GM19372 (cell line): Measurements from ENCODE around the gene CAMK1D.

Experiments used
- ATAC-seq: cut with Tn5 transposase; IDR thresholded peaks from one replicate; pipeline ENCODE4 v1.9.1; 2021; ENCODE audit warnings: mild to moderate bottlenecking, low read depth, moderate library complexity; ENCODE audit not compliant: unreplicated experiment

CAMK1D gene

GRCh38 chr10:12771981-12772760, 422.8 kb downstream of the CAMK1D start:
- ATAC-seq: no peak

GRCh38 chr10:12772797-12773587, 423.6 kb downstream of the CAMK1D start:
- ATAC-seq: no peak

GRCh38 chr10:12774204-12774894, 425.0 kb downstream of the CAMK1D start:
- no peak for ATAC-seq

- ATAC-seq: no peak
Measured at GRCh38 chr10:12777840-12778585, 428.7 kb downstream of the CAMK1D start.

DNA sequence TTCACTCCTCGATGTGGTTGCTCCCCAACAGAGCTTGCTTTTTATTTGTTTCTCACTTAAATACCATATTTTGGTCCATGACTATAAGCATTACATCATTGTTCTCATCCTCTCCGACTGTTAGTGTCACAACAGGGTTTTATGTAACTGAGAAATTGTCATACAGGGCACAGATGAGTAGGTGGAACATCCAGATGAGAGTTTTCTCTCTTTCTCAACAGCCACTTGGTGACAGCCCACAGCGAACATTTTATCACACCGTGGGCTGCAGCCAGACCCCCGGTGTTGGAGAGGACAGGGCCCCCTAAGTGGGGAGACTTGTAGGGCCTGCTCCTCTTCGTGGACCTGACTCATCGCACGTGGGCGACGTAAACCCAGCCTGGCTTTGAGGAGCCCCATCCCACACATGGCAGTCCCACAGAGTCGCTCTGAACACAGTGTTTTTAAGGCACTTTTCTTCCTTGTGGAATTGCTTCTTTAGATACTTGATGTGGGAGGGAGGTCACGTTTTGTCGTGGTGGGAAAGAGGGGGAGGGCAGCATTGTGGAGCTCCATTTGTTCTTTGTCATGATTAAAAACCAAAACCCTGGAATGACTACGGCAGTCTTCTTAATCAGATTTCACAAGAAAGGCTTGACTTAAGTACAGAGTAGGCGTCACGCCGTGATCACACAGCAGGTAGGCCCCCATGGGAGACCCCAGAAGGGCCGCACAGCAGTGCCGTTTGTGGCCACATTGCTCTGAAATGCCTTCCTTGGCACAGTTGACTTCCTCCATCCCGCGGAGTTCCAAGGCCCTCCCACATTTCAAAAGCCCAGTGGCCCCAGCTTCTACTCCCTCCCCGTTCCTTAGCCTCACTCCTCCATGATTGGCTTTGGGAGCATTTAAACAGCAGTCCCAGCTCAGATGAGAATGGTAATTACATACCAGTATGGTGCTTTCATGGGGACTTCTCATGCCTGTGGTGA, 431.6 kb downstream of the CAMK1D start:
- no peak for ATAC-seq

DNA sequence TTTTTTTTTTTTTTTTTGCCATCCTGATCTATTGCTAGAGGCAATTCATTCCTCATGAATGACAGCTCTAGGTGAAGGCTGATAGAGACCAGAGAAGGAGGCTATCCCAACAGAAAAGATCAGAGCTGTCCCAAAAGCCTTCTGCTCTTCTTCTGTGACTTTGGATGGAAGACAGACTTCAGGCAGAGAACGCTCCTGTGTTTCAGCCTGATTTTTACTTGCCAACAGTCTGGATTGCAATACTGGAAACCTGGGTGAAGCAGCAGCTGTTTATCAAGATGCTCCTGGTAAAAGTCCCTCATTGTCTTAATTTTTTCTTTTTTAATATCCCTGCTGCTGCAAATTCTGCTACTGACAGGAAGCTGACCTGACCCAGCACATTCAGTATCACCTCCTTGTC, 432.6 kb downstream of the CAMK1D start:
- no peak for ATAC-seq

- no peak for ATAC-seq
Measured at GRCh38 chr10:12782537-12782936, 433.2 kb downstream of the CAMK1D start.

- ATAC-seq: no peak
Measured at GRCh38 chr10:12783293-12783692, 433.9 kb downstream of the CAMK1D start.

DNA sequence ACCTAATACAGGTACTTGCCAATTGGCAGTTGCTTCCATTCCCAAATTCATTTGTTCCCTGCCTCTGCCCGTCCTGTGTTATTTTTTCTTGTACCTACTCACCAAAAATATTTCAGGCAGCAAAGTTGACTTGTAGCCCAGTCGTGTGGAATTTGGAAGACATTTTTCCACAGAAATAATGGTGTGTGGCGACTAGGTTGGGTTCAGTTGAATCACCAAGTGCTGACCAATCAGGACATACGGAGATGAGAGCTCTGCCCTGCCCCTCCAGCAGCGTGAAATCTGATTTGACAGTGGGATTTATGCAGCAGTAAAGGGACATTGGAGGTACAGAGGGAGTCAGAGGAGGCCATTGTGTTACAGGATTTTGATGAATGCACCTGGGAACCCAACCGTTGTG, 435.3 kb downstream of the CAMK1D start:
- no peak for ATAC-seq

GRCh38 chr10:12785415-12785831, 436.1 kb downstream of the CAMK1D start:
- no peak for ATAC-seq

GRCh38 chr10:12787297-12787696, 437.9 kb downstream of the CAMK1D start:
- no peak for ATAC-seq

GRCh38 chr10:12788277-12788676, 438.9 kb downstream of the CAMK1D start:
- ATAC-seq: no peak

DNA sequence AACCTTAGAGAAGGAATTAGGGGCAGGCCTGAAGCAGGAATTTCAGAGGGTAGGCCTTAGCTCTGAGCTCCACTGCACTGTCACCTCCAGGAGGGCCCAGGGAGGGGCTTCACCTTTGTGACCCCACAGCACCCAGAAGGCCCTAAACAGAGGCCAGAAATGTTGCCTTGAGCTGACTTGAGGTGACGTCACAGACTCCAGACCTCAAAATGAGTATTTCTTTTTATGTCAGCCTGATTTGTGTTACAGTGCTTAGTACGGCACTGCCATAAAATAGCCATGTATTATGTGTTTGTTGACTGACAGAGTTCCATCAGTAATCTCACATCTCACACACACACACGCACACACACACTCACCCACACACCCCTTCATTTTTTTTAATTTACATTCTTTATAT, 440.9 kb downstream of the CAMK1D start:
- ATAC-seq: no peak

GRCh38 chr10:12791728-12792127, 442.4 kb downstream of the CAMK1D start:
- ATAC-seq: no peak

DNA sequence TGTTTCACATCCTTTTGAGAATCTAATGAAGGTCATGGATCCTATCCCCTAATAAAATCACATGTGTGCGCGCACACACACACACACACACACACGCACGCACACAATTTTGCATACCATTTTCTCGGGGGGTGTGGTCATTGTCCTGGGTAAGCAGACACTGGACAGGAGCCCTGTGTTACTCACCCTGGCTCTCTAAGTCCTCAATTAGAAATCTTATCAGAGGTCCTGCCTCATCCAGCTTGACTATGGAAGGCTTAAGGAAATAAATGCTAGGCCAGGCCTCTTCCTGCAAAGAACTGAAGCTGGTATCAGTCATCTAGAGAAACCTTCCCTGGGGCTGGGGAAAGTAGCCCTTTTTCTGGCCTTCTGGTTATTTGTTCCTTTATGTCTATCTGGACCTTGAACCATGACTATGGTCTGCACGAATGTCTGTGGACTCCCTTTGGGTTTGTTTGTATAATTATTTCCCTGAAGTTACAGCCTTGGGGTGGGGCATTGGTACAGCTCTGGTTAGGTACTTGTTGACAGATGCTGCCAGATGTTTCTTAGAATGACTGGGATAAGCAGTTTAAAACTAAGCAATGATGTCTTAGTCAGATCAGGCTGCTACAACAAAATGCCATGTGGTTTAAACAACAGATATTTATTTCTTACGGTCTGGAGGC, 443.7 kb downstream of the CAMK1D start:
- ATAC-seq: no peak

- no peak for ATAC-seq
Measured at GRCh38 chr10:12795315-12796110, 446.2 kb downstream of the CAMK1D start.

DNA sequence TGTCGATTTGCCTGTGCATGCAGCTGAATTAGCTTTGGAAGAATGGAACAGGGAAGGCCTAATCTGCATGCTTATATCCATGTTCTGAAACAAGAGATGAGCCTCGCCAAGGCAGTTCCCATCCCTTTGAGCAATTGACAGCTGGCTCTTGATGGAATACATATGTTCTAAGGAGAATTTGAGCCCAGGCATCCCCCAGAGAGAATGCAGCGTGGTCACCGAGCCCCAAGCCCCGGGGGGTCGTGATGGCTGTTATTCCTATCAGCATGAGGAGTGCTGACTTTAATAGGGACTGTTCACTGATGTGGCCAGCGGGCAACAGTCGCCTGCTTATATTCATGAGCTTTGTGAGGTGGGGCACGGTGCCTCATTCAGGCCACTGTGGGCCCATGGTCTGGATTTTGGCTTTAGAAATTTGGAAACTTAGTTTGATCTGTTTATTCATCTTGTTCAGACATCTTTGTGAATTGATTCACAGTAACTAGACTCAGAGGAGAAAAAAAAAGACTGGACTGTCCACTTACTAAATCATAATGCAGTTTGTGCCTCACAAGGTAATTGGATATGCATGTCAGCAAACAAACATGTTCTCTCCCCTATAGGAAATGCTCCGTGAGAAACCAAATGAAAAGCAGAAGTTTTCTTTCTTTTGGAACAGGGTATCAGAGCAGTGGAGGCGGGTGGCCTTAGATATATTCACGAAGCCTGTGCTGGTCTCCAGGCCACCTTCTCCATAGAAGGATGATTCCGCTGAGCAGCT, 447.2 kb downstream of the CAMK1D start:
- ATAC-seq: no peak
